ENCODE results near the gene JPH2. TPM values are rescaled to one million over a fixed set of nuclear protein-coding genes. Genes with fewer than 3 reads are reported as not detected.
A peak's percentile ranks its signal among the peaks of the same experiment; 100 is the strongest.
"Not testable (repeated sequence)": the region's sequence is repeated elsewhere in the genome, so short reads cannot be mapped to it uniquely, and the experiment has no call there.

The JPH2 gene
- total RNA-seq, 1 experiment from 2014 or later = 15.8 TPM

GRCh38 chr20:44196271-44196670 is 9.3 kb upstream of the JPH2 start:
- intact Hi-C loops (cut with micrococcal nuclease) = no loop called here
- H3K36me3 ChIP-seq (ENCODE audit: low read depth, low read length) = peaks cover 46% of the 10 kb centered on the region
- no peak overlapping the region for H2AFZ ChIP-seq (ENCODE audit: low read length)
- TF ChIP-seq, protein P1, sequence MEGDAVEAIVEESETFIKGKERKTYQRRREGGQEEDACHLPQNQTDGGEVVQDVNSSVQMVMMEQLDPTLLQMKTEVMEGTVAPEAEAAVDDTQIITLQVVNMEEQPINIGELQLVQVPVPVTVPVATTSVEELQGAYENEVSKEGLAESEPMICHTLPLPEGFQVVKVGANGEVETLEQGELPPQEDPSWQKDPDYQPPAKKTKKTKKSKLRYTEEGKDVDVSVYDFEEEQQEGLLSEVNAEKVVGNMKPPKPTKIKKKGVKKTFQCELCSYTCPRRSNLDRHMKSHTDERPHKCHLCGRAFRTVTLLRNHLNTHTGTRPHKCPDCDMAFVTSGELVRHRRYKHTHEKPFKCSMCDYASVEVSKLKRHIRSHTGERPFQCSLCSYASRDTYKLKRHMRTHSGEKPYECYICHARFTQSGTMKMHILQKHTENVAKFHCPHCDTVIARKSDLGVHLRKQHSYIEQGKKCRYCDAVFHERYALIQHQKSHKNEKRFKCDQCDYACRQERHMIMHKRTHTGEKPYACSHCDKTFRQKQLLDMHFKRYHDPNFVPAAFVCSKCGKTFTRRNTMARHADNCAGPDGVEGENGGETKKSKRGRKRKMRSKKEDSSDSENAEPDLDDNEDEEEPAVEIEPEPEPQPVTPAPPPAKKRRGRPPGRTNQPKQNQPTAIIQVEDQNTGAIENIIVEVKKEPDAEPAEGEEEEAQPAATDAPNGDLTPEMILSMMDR (conservative IDR thresholded peaks at IDR 0.05; ENCODE audit: low read depth, low read length) = peak; percentile 56
- no peak for TF ChIP-seq EZH2phosphoT487 (IDR thresholded peaks at IDR 0.05; ENCODE audit: borderline replicate concordance, low read length)
- no peaks in the 10 kb centered on the region for H4K20me1 ChIP-seq (ENCODE audit: low read length)
- H3K9me3 ChIP-seq (ENCODE audit: low read length) = no peaks in the 10 kb centered on the region
- H3K79me2 ChIP-seq (ENCODE audit: low read length) = peaks cover 26% of the 10 kb centered on the region
- no peak overlapping the region for H3K4me2 ChIP-seq (ENCODE audit: low read length)
- no TSS peak for BruUV-seq (replicated peaks)
- no peak overlapping the region for H3K9ac ChIP-seq (ENCODE audit: low read length)
- H3K9me2 ChIP-seq (replicated peaks; ENCODE audit: low read length) = no peaks in the 10 kb centered on the region
- no peaks in the 10 kb centered on the region for H3K27me3 ChIP-seq (ENCODE audit: low read length)
- ATAC-seq (peak; percentile 70), DNase-seq (peak; percentile 49)
- POLR2A ChIA-PET (ENCODE audit: unreplicated experiment) = interaction anchor here (0.5 to 1.1 kb wide), 2 partner anchors 9 to 377 kb away, joined by 3 read pairs; no protein-coding TSS in a partner anchor
- H3K4me3 ChIP-seq (ENCODE audit: low read length) = no peak overlapping the region
- CTCF ChIA-PET = interaction anchor here (0.7 to 1.3 kb wide), 4 partner anchors 9 to 113 kb away, joined by 3 to 5 read pairs (median 4); no protein-coding TSS in a partner anchor
- H3F3A ChIP-seq (ENCODE audit: low read length, unreplicated experiment) = no peaks in the 10 kb centered on the region
- no peak overlapping the region for H3K27ac ChIP-seq (ENCODE audit: low read length)
- peaks cover 10% of the 10 kb centered on the region; the same call in 1 of the 2 replicates for H3K4me1 ChIP-seq (ENCODE audit: insufficient read depth, low read length)

DNA sequence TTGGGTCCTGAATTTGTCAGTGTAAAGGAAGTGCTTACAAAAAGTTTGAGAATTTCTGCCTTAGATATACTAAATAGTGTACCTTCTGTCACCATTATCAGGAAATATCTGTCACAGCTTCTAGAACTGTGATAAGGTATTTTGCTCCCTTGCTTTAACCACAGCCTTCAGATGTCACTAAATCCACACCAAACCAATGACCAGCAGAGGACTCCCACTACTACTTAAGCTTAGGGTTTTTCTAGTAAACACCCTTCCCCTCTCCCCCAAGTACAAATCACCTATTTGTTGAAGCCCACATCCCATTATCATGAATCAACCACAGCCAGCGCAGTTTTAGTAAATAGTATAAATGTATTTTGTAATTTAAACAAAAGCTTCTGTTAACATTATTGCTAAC is 8.6 kb upstream of the JPH2 start:
- H3K4me1 ChIP-seq (ENCODE audit: insufficient read depth, low read length) = peaks cover 4% of the 10 kb centered on the region; the same call in 1 of the 2 replicates
- ChIA-PET POLR2A (ENCODE audit: unreplicated experiment) (interaction anchor here (0.5 to 1.1 kb wide), 2 partner anchors 8 to 45 kb away, joined by 3 to 4 read pairs; no protein-coding TSS in a partner anchor), CTCF (interaction anchor here (0.6 to 1.3 kb wide), 3 partner anchors 9 to 79 kb away, joined by 3 to 4 read pairs (median 4); no protein-coding TSS in a partner anchor)
- H3K27me3 ChIP-seq (ENCODE audit: low read length) = no peaks in the 10 kb centered on the region
- H2AFZ ChIP-seq (ENCODE audit: low read length) = no peak overlapping the region
- no peak overlapping the region for H3K4me2 ChIP-seq (ENCODE audit: low read length)
- no peaks in the 10 kb centered on the region for H3K9me3 ChIP-seq (ENCODE audit: low read length)
- no peak overlapping the region for H3K27ac ChIP-seq (ENCODE audit: low read length)
- no peaks in the 10 kb centered on the region for H4K20me1 ChIP-seq (ENCODE audit: low read length)
- H3F3A ChIP-seq (ENCODE audit: low read length, unreplicated experiment) = no peaks in the 10 kb centered on the region
- ATAC-seq = no peak
- H3K9me2 ChIP-seq (replicated peaks; ENCODE audit: low read length) = no peaks in the 10 kb centered on the region
- H3K79me2 ChIP-seq (ENCODE audit: low read length) = peaks cover 19% of the 10 kb centered on the region
- peaks cover 39% of the 10 kb centered on the region for H3K36me3 ChIP-seq (ENCODE audit: low read depth, low read length)
- BruUV-seq (replicated peaks) = no TSS peak
- no peak for DNase-seq
- TF ChIP-seq EZH2phosphoT487 (IDR thresholded peaks at IDR 0.05; ENCODE audit: borderline replicate concordance, low read length) (no peak), EZH2 (IDR thresholded peaks at IDR 0.05; ENCODE audit: low read length, unreplicated experiment) (no peak)
- TF ChIP-seq, protein P1 (conservative IDR thresholded peaks at IDR 0.05; ENCODE audit: low read depth, low read length) = no peak
- intact Hi-C loops (cut with micrococcal nuclease) = no loop called here
- H3K9ac ChIP-seq (ENCODE audit: low read length) = no peak overlapping the region
- no peak overlapping the region for H3K4me3 ChIP-seq (ENCODE audit: low read length)

- H3K4me3 ChIP-seq (ENCODE audit: low read length) = no peak overlapping the region
- no peaks in the 10 kb centered on the region for H3K27me3 ChIP-seq (ENCODE audit: low read length)
- DNase-seq (no peak), ATAC-seq (no peak)
- no peak overlapping the region for H3K27ac ChIP-seq (ENCODE audit: low read length)
- ChIA-PET CTCF (no interaction called here), POLR2A (ENCODE audit: unreplicated experiment) (no interaction called here)
- BruUV-seq (replicated peaks) = no TSS peak
- H3K9me2 ChIP-seq (replicated peaks; ENCODE audit: low read length) = no peaks in the 10 kb centered on the region
- no peak overlapping the region for H3K4me2 ChIP-seq (ENCODE audit: low read length)
- H3K36me3 ChIP-seq (ENCODE audit: low read depth, low read length) = peaks cover 21% of the 10 kb centered on the region
- no peaks in the 10 kb centered on the region for H4K20me1 ChIP-seq (ENCODE audit: low read length)
- no peaks in the 10 kb centered on the region for H3F3A ChIP-seq (ENCODE audit: low read length, unreplicated experiment)
- no peaks in the 10 kb centered on the region for H3K9me3 ChIP-seq (ENCODE audit: low read length)
- H2AFZ ChIP-seq (ENCODE audit: low read length) = no peak overlapping the region
- peaks cover 13% of the 10 kb centered on the region for H3K4me1 ChIP-seq (ENCODE audit: insufficient read depth, low read length)
- H3K9ac ChIP-seq (ENCODE audit: low read length) = no peak overlapping the region
- H3K79me2 ChIP-seq (ENCODE audit: low read length) = peaks cover 1% of the 10 kb centered on the region; the same call in 1 of the 2 replicates
- no peak for TF ChIP-seq EZH2 (IDR thresholded peaks at IDR 0.05; ENCODE audit: low read length, unreplicated experiment)
- TF ChIP-seq, protein P1 (conservative IDR thresholded peaks at IDR 0.05; ENCODE audit: low read depth, low read length) = no peak
- TF ChIP-seq EZH2phosphoT487 (IDR thresholded peaks at IDR 0.05; ENCODE audit: borderline replicate concordance, low read length) = no peak
- intact Hi-C loops (cut with micrococcal nuclease) = no loop called here
These were observed 6.8 kb upstream of the JPH2 start for GRCh38 chr20:44193801-44194200.

- DNase-seq; H3K36me3 ChIP-seq (ENCODE audit: low read depth, low read length); ATAC-seq; H3K27ac ChIP-seq (ENCODE audit: low read length); BruUV-seq (replicated peaks); intact Hi-C loops (cut with micrococcal nuclease); H3K9me2 ChIP-seq (replicated peaks; ENCODE audit: low read length); POLR2A ChIA-PET (ENCODE audit: unreplicated experiment); H3K4me3 ChIP-seq (ENCODE audit: low read length); H3K9ac ChIP-seq (ENCODE audit: low read length); H3K79me2 ChIP-seq (ENCODE audit: low read length); H3F3A ChIP-seq (ENCODE audit: low read length, unreplicated experiment); H3K9me3 ChIP-seq (ENCODE audit: low read length); H2AFZ ChIP-seq (ENCODE audit: low read length); H4K20me1 ChIP-seq (ENCODE audit: low read length); H3K4me2 ChIP-seq (ENCODE audit: low read length); H3K27me3 ChIP-seq (ENCODE audit: low read length): not testable (repeated sequence)
- peaks cover 34% of the 10 kb centered on the region for H3K4me1 ChIP-seq (ENCODE audit: insufficient read depth, low read length)
- CTCF ChIA-PET = interaction anchor here (0.7 to 4.2 kb wide), 2 partner anchors 75 to 78 kb away, joined by 3 to 85 read pairs; no protein-coding TSS in a partner anchor
These were observed 4.7 kb upstream of the JPH2 start for GRCh38 chr20:44191640-44192039.

Data from PC-3 (cell line).